IMR-90 (cell line): ENCODE results near the gene PRSS16. TPM values are rescaled to one million over a fixed set of nuclear protein-coding genes. Genes with fewer than 3 reads are reported as not detected.
A peak's percentile ranks its signal among the peaks of the same experiment; 100 is the strongest.

Experiments used
- ATAC-seq: fragments of 200-7000 bp; cut with Tn5 transposase; 2 replicates; pipeline ENCODE4 v1.9.1; 2020; ENCODE audit warnings: low read depth, mild to moderate bottlenecking, moderate library complexity
- BruUV-seq: library from RNA; stranded (reverse); fragments of 400-500 nt; replicated peaks from 2 replicates; lab custom pipeline; 2021; lab: Mats Ljungman, UMichigan
- CTCF ChIA-PET: fragments of 300-600 bp; formaldehyde crosslinking; extraction: SDS; loops from one replicate; lab custom pipeline; 2021; ENCODE audit warnings: antibody characterized with exemption; lab: Yijun Ruan, JAX
- POLR2A ChIA-PET: fragments of 300-600 bp; sonication (Branson Sonifier 250); formaldehyde crosslinking; loops from one replicate; lab custom pipeline; 2022; ENCODE audit warnings: antibody characterized with exemption; ENCODE audit not compliant: unreplicated experiment; lab: Charles Lee
- DNase-seq: peaks from one replicate; pipeline ENCODE4 v3.0.0; 2013
- H2AFZ ChIP-seq: replicated peaks from 2 replicates; pipeline ENCODE3; 2013; ENCODE audit warnings: low read length, mild to moderate bottlenecking; ENCODE audit not compliant: poor library complexity
- H2AK5ac ChIP-seq: 2 replicates; pipeline ENCODE4 v1.6.1; 2013; ENCODE audit warnings: low read depth, low read length, inconsistent platforms
- H2AK9ac ChIP-seq: replicated peaks from 2 replicates; pipeline ENCODE3; 2013; ENCODE audit warnings: mild to moderate bottlenecking, low read depth, low read length, moderate library complexity; ENCODE audit not compliant: poor library complexity
- H2BK120ac ChIP-seq: 2 replicates; pipeline ENCODE4 v1.6.1; 2013; ENCODE audit warnings: low read depth, low read length, inconsistent platforms
- H2BK15ac ChIP-seq: 3 replicates; pipeline ENCODE4 v1.6.1; 2013; ENCODE audit warnings: low read depth, low read length, inconsistent platforms
- H2BK20ac ChIP-seq: 2 replicates; pipeline ENCODE4 v1.6.1; 2013; ENCODE audit warnings: low read depth, mild to moderate bottlenecking, inconsistent platforms, low read length, moderate library complexity
- H2BK5ac ChIP-seq: 2 replicates; pipeline ENCODE4 v1.6.1; 2013; ENCODE audit warnings: mild to moderate bottlenecking, low read depth, low read length, inconsistent platforms; ENCODE audit not compliant: poor library complexity, severe bottlenecking
- H3K14ac ChIP-seq: replicated peaks from 2 replicates; pipeline ENCODE4 v1.6.1; 2013; ENCODE audit warnings: low read depth, low read length, inconsistent platforms
- H3K18ac ChIP-seq: 2 replicates; pipeline ENCODE4 v1.6.1; 2013; ENCODE audit warnings: low read depth, low read length, control low read depth
- H3K23ac ChIP-seq: 2 replicates; pipeline ENCODE4 v1.6.1; 2013; ENCODE audit warnings: low read depth, low read length, inconsistent platforms
- H3K27ac ChIP-seq: 2 replicates; pipeline ENCODE4 v1.5.1; 2013; ENCODE audit warnings: mild to moderate bottlenecking, control low read depth, low read length; ENCODE audit not compliant: insufficient read depth
- H3K27me3 ChIP-seq: 2 replicates; pipeline ENCODE4 v1.6.1; 2013; ENCODE audit warnings: low read length; ENCODE audit not compliant: control insufficient read depth, insufficient read depth
- H3K36me3 ChIP-seq: 2 replicates; pipeline ENCODE4 v1.6.1; 2013; ENCODE audit warnings: low read length, mixed read lengths; ENCODE audit not compliant: control insufficient read depth, insufficient read depth
- H3K4ac ChIP-seq: 2 replicates; pipeline ENCODE4 v1.6.1; 2013; ENCODE audit warnings: low read depth, low read length, inconsistent platforms
- H3K4me1 ChIP-seq: 2 replicates; pipeline ENCODE4 v1.6.1; 2013; ENCODE audit warnings: low read length, mixed read lengths; ENCODE audit not compliant: control insufficient read depth, insufficient read depth
- H3K4me2 ChIP-seq: 2 replicates; pipeline ENCODE4 v1.6.1; 2013; ENCODE audit warnings: low read depth, mild to moderate bottlenecking, control low read depth, low read length, moderate library complexity
- H3K4me3 ChIP-seq: 2 replicates; pipeline ENCODE4 v1.5.1; 2013; ENCODE audit warnings: low read depth, mild to moderate bottlenecking, control low read depth, low read length, moderate library complexity; ENCODE audit not compliant: insufficient read depth
- H3K56ac ChIP-seq: 2 replicates; pipeline ENCODE4 v1.6.1; 2013; ENCODE audit warnings: low read length, inconsistent platforms; ENCODE audit not compliant: insufficient read depth; ENCODE audit errors: extremely low read depth
- H3K79me1 ChIP-seq, 2 experiments: 2 replicates each; pipeline ENCODE4 v1.6.1; 2013; ENCODE audit warnings: low read length in 2 of 2, inconsistent platforms in 1 of 2, low read depth in 1 of 2
- H3K9ac ChIP-seq: 2 replicates; pipeline ENCODE4 v1.6.1; 2013; ENCODE audit warnings: low read depth, low read length, control low read depth
- H3K9me1 ChIP-seq: 2 replicates; pipeline ENCODE4 v1.6.1; 2013; ENCODE audit warnings: low read length, inconsistent platforms; ENCODE audit not compliant: insufficient read depth
- H3K9me3 ChIP-seq: 2 replicates; pipeline ENCODE4 v1.6.1; 2013; ENCODE audit warnings: low read length; ENCODE audit not compliant: control insufficient read depth, insufficient read depth
- H4K20me1 ChIP-seq: 2 replicates; pipeline ENCODE4 v1.6.1; 2013; ENCODE audit warnings: low read length, inconsistent platforms; ENCODE audit not compliant: insufficient read depth
- H4K5ac ChIP-seq: 2 replicates; pipeline ENCODE4 v1.6.1; 2013; ENCODE audit warnings: mild to moderate bottlenecking, low read depth, low read length, control low read depth
- H4K8ac ChIP-seq, 2 experiments: 2 replicates each; pipeline ENCODE4 v1.6.1; 2013; ENCODE audit warnings: low read depth in 2 of 2, low read length in 2 of 2, control low read depth in 1 of 2, inconsistent platforms in 1 of 2
- H4K91ac ChIP-seq: 2 replicates; pipeline ENCODE4 v1.6.1; 2013; ENCODE audit warnings: low read depth, low read length, inconsistent platforms; ENCODE audit not compliant: insufficient read depth
- FOS ChIP-seq: fragments of 150-350 bp; IDR thresholded peaks from 2 replicates; pipeline ENCODE4 v1.6.1; 2016; ENCODE audit warnings: low read depth, low read length
- RAD21 ChIP-seq: IDR thresholded peaks from 2 replicates; pipeline ENCODE4 v1.6.1; 2012; ENCODE audit warnings: low read length, improper control_type of control experiment
- WGBS, 2 experiments: methylation state at CpG; one replicate each; pipeline versions ENCODE4 v1.1.5 to v1.1.7; 2013; ENCODE audit warnings: missing lambda C conversion rate in 2 of 2; ENCODE audit not compliant: insufficient read length in 1 of 2; ENCODE audit errors: extremely low coverage in 2 of 2; 5-methylcytosine and 5-hydroxymethylcytosine counted together
- dilution Hi-C: fragments of 300-500 bp; cut with HindIII; formaldehyde crosslinking; loops from one replicate; pipeline ENCODE4 v1.14.3; 2018; ENCODE audit warnings: low sequenced_read_pairs; ENCODE audit not compliant: unreplicated experiment
- in situ Hi-C: fragments of 300-500 bp; cut with MboI; formaldehyde crosslinking; loops from 3 replicates; pipeline ENCODE4 v1.14.3; 2019; ENCODE audit warnings: low sequenced_read_pairs, inconsistent platforms, mixed read lengths
- intact Hi-C: fragments of 100-400 bp; cut with micrococcal nuclease; formaldehyde crosslinking; loops from 2 replicates; pipeline ENCODE4 v1.10.0; 2022
- polyA plus RNA-seq, 3 experiments: library from polyadenylated mRNA; depleted of rRNA; stranded (reverse); fragments of >200 nt; gene quantifications; 2 replicates each; pipeline ENCODE4 v1.2.3, GENCODE V29; 2012; ENCODE audit warnings: low replicate concordance in 1 of 3
- total RNA-seq: library from RNA; depleted of rRNA; stranded (reverse); fragments of >200 nt; gene quantifications from 2 replicates; pipeline ENCODE4 v1.2.3, GENCODE V29; 2012; rRNA removed

Gene PRSS16
- total and polyA plus RNA-seq, 2 of the 4 experiments (the other 2 are of a cell fraction): 0.39 TPM; not detected in 1

- intact Hi-C loops: loop anchor here (1.0 kb wide), 1 partner anchor 28 kb away; no protein-coding TSS in a partner anchor
- no TSS peak for BruUV-seq
- no CpG with 5 or more reads among the region's 16 CpGs for WGBS, 2 experiments
- no peak overlapping the region for H2AK5ac ChIP-seq
- no peak overlapping the region for H4K5ac ChIP-seq
- H3K56ac ChIP-seq: no peak overlapping the region
- no peak overlapping the region for H3K4ac ChIP-seq
- no peak overlapping the region for H3K18ac ChIP-seq
- no peak overlapping the region for H3K27ac ChIP-seq
- no peak overlapping the region for H3K14ac ChIP-seq
- no peak for DNase-seq
- ChIA-PET CTCF (interaction anchor here (1.3 kb wide), 1 partner anchor 9 kb away, joined by 7 read pairs; no protein-coding TSS in a partner anchor), POLR2A (interaction anchor here (0.6 kb wide), 1 partner anchor 54 kb away, joined by 4 read pairs; no protein-coding TSS in a partner anchor)
- H3K27me3 ChIP-seq: no peaks in the 10 kb centered on the region; the same call in 1 of the 2 replicates
- H3K36me3 ChIP-seq: no peaks in the 10 kb centered on the region
- H3K9ac ChIP-seq: no peak overlapping the region
- no peak overlapping the region for H2BK20ac ChIP-seq
- H2AK9ac ChIP-seq: no peak overlapping the region
- no peak overlapping the region for H3K4me3 ChIP-seq
- no peak overlapping the region for H2BK5ac ChIP-seq
- TF ChIP-seq FOS (0 out of 2 replicates have a peak, but pooled peaks have one; percentile 17), RAD21 (no peak)
- no peak overlapping the region for H2AFZ ChIP-seq
- H2BK120ac ChIP-seq: no peak overlapping the region
- no peaks in the 10 kb centered on the region for H3K79me1 ChIP-seq
- no peaks in the 10 kb centered on the region for H3K4me1 ChIP-seq
- peak; percentile 62 for ATAC-seq
- dilution Hi-C loops: no loop called here
- no peak overlapping the region for H4K8ac ChIP-seq
- no peaks in the 10 kb centered on the region for H3K9me3 ChIP-seq
- no peaks in the 10 kb centered on the region for H4K20me1 ChIP-seq
- H3K23ac ChIP-seq: no peak overlapping the region
- H2BK15ac ChIP-seq: no peak overlapping the region
- in situ Hi-C loops: no loop called here
- peak overlapping the region; percentile 28; the same call in 1 of the 2 replicates for H3K4me2 ChIP-seq
- H4K91ac ChIP-seq: no peak overlapping the region
- H3K9me1 ChIP-seq: no peaks in the 10 kb centered on the region
Measured at GRCh38 chr6:27303613-27304272, 56.2 kb downstream of the PRSS16 start.

Other genes with a start within 250 kb of the PRSS16 start
- gene POM121L2, start 64.6 kb downstream of the PRSS16 start, total RNA-seq: not detected in 2 replicates
- gene POM121L2, start 64.6 kb downstream of the PRSS16 start, polyA plus RNA-seq (2012; rRNA removed): not detected in 2 replicates
- gene ZNF391, start 141.1 kb downstream of the PRSS16 start, total RNA-seq: 0.18 and 0.28 TPM in 2 replicates
- 0.20 and 0.22 TPM in 2 replicates for gene ZNF391, start 141.1 kb downstream of the PRSS16 start, polyA plus RNA-seq (2012; rRNA removed)
- gene ZNF184, start 225.4 kb downstream of the PRSS16 start, total RNA-seq: 8.1 and 10.6 TPM in 2 replicates
- gene ZNF184, start 225.4 kb downstream of the PRSS16 start, polyA plus RNA-seq (2012; rRNA removed): 2.0 and 2.8 TPM in 2 replicates